ENCODE measurements around the gene KLHL26.

DNA sequence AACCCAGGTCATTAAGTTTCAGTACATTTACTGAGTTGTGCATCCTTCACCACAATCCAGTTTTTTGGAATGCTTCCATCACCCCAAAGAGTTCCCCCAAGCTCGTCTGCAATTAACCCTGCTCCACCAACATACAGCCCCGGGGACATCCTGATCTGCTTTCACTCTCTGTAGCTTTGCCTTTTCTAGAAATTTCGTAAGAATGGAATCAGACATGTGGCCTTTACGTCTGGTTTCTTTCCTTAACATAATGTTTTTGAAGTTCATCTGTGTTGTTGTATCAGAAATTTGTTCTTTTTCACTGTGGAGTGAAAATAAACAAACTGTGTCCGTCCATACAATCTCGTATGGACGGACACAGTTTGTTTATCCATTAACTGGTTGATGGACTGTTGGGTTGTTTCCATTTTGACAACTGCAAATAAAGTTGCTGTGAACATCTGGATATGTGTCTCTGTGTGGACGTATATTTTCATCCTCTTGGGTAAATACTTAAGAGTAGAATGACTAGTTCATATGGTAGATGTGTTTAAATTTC lies 2.9 kb downstream of the KLHL26 start:
- TF ChIP-seq, protein P1, sequence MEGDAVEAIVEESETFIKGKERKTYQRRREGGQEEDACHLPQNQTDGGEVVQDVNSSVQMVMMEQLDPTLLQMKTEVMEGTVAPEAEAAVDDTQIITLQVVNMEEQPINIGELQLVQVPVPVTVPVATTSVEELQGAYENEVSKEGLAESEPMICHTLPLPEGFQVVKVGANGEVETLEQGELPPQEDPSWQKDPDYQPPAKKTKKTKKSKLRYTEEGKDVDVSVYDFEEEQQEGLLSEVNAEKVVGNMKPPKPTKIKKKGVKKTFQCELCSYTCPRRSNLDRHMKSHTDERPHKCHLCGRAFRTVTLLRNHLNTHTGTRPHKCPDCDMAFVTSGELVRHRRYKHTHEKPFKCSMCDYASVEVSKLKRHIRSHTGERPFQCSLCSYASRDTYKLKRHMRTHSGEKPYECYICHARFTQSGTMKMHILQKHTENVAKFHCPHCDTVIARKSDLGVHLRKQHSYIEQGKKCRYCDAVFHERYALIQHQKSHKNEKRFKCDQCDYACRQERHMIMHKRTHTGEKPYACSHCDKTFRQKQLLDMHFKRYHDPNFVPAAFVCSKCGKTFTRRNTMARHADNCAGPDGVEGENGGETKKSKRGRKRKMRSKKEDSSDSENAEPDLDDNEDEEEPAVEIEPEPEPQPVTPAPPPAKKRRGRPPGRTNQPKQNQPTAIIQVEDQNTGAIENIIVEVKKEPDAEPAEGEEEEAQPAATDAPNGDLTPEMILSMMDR (optimal IDR thresholded peaks at IDR 0.05 in 1 of 3, IDR thresholded peaks at IDR 0.05 in 1 of 3, conservative IDR thresholded peaks at IDR 0.05 in 1 of 3; ENCODE audit: extremely low read depth in 1 of 3, insufficient read depth in 2 of 3, low read length in 3 of 3), result no peak
- TF ChIP-seq EZH2 (IDR thresholded peaks at IDR 0.05; ENCODE audit: low read length), result no peak
